K562 (cell line): ENCODE data around the gene FBXW11. TPM values are rescaled to one million over a fixed set of nuclear protein-coding genes. Genes with fewer than 3 reads are reported as not detected.

ENCODE experiments used
- ATAC-seq: fragments of 200-7000 bp; cut with Tn5 transposase; 3 replicates; pipeline ENCODE4 v1.9.1; 2020; ENCODE audit warnings: moderate library complexity
- BruUV-seq: library from RNA; stranded (reverse); fragments of 400-500 nt; replicated peaks from 2 replicates; lab custom pipeline; 2021; lab: Mats Ljungman, UMichigan
- CTCF ChIA-PET: fragments of 300-600 bp; formaldehyde crosslinking; extraction: SDS; loops from one replicate; lab custom pipeline; 2021; ENCODE audit warnings: low intra/inter-chr PET ratio; lab: Yijun Ruan, JAX
- POLR2A ChIA-PET: fragments of 300-600, 350-650 bp; sonication (Branson Sonifier 250); formaldehyde crosslinking; extraction: SDS; loops from one replicate; lab custom pipeline; 2021; ENCODE audit warnings: antibody characterized with exemption, inconsistent platforms; lab: Yijun Ruan, JAX
- DNase-seq, 4 experiments: peaks; one replicate each; pipeline versions ENCODE4 v3.0.0 to v3.0.0-alpha.2; 2011 to 2018; ENCODE audit warnings: low spot score in 3 of 4, mixed read lengths in 3 of 4; ENCODE audit errors: extremely low read depth in 1 of 4
- FAIRE-seq: peaks from 2 replicates; lab custom pipeline; 2011; peaks lifted over from hg19 to GRCh38; lab: Jason Lieb, UNC
- H2AFZ ChIP-seq: 2 replicates; pipeline ENCODE4 v1.6.0; 2011; ENCODE audit warnings: low read depth, low read length, control low read depth, inconsistent platforms
- H3K27ac ChIP-seq: fragments of 200-600 bp; 3 replicates; pipeline ENCODE4 v1.8.0; 2011; ENCODE audit warnings: low read depth, mild to moderate bottlenecking, control low read depth, inconsistent platforms, low read length, moderate library complexity, mixed read lengths; ENCODE audit errors: extremely low read depth
- H3K27me3 ChIP-seq, 2 experiments: fragments of 300-600 bp in 1 of 2; 2 replicates in 1 of 2; 3 replicates in 1 of 2; pipeline versions ENCODE4 v1.6.0 to v1.8.0; 2011; ENCODE audit warnings: inconsistent platforms in 2 of 2, low read length in 2 of 2, mild to moderate bottlenecking in 1 of 2, mixed read lengths in 1 of 2, moderate library complexity in 1 of 2; ENCODE audit not compliant: control insufficient read depth in 2 of 2, insufficient read depth in 2 of 2
- H3K36me3 ChIP-seq: fragments of 300-600 bp; 3 replicates; pipeline ENCODE4 v1.8.0; 2011; ENCODE audit warnings: mild to moderate bottlenecking, low read length, inconsistent platforms; ENCODE audit not compliant: control insufficient read depth, insufficient read depth
- H3K4me1 ChIP-seq, 2 experiments: fragments of 200-600 bp in 1 of 2; replicated peaks in 1 of 2; 2 replicates in 1 of 2; 3 replicates in 1 of 2; pipeline versions ENCODE4 v1.5.1 to v1.8.0; 2011; ENCODE audit warnings: inconsistent platforms in 2 of 2, low read length in 2 of 2, mild to moderate bottlenecking in 1 of 2, mixed read lengths in 1 of 2, moderate library complexity in 1 of 2; ENCODE audit not compliant: control insufficient read depth in 2 of 2, insufficient read depth in 2 of 2
- H3K4me2 ChIP-seq: 2 replicates; pipeline ENCODE4 v1.6.1; 2011; ENCODE audit warnings: low read length, control low read depth, inconsistent platforms, mixed read lengths; ENCODE audit not compliant: insufficient read depth
- H3K4me3 ChIP-seq: fragments of 200-600 bp; sonication (generic), shearing (Covaris generic); 2 replicates; pipeline ENCODE4 v1.5.1; 2016; ENCODE audit warnings: control low read depth, inconsistent platforms
- H3K79me2 ChIP-seq: fragments of 200-600 bp; 3 replicates; pipeline ENCODE4 v1.8.0; 2011; ENCODE audit warnings: low read length, inconsistent platforms; ENCODE audit not compliant: control insufficient read depth, insufficient read depth
- H3K9ac ChIP-seq, 2 experiments: 2 replicates each; pipeline versions ENCODE4 v1.6.0 to v1.6.1; 2011; ENCODE audit warnings: low read depth in 2 of 2, low read length in 2 of 2, control low read depth in 1 of 2, inconsistent platforms in 1 of 2, mild to moderate bottlenecking in 1 of 2, mixed read lengths in 1 of 2; ENCODE audit not compliant: insufficient read depth in 1 of 2
- H3K9me1 ChIP-seq: one replicate; pipeline ENCODE4 v1.6.0; 2011; ENCODE audit warnings: inconsistent platforms, mild to moderate bottlenecking, low read length, moderate library complexity; ENCODE audit not compliant: control insufficient read depth, insufficient read depth
- H3K9me3 ChIP-seq: replicated peaks from 2 replicates; pipeline ENCODE4 v1.5.1; 2011; ENCODE audit warnings: low read depth, low read length, inconsistent platforms; ENCODE audit not compliant: control insufficient read depth, insufficient read depth
- H4K20me1 ChIP-seq: replicated peaks from 2 replicates; pipeline ENCODE4 v1.6.1; 2011; ENCODE audit warnings: low read length, inconsistent platforms, mixed read lengths; ENCODE audit not compliant: control insufficient read depth, insufficient read depth
- CBX2 ChIP-seq: fragments of 200-600 bp; sonication (generic); IDR thresholded peaks from one replicate; pipeline ENCODE4 v1.6.1; 2012; ENCODE audit warnings: mild to moderate bottlenecking, low read length, inconsistent platforms; ENCODE audit not compliant: insufficient read depth, poor library complexity, severe bottlenecking
- CCAR2 ChIP-seq: fragments of 200-400 bp; formaldehyde crosslinking; IDR thresholded peaks from 2 replicates; pipeline ENCODE4 v1.6.1; 2017; ENCODE audit warnings: mild to moderate bottlenecking, low read depth, low read length
- HNRNPK ChIP-seq: fragments of 200-400 bp; formaldehyde crosslinking; IDR thresholded peaks from one replicate; pipeline ENCODE4 v1.6.1; 2018; ENCODE audit warnings: mild to moderate bottlenecking, low read depth, low read length; ENCODE audit not compliant: poor library complexity, severe bottlenecking
- NCOA2 ChIP-seq, 2 experiments: fragments of 450-650 bp; IDR thresholded peaks; 2 replicates each; pipeline ENCODE4 v1.6.1; 2018; ENCODE audit warnings: mild to moderate bottlenecking in 2 of 2, moderate library complexity in 1 of 2; ENCODE audit not compliant: partially characterized antibody in 2 of 2
- SFPQ ChIP-seq: fragments of 200-400 bp; formaldehyde crosslinking; IDR thresholded peaks from 2 replicates; pipeline ENCODE4 v1.6.1; 2017; ENCODE audit warnings: mild to moderate bottlenecking, low read depth, low read length, moderate library complexity
- SP1 ChIP-seq: sonication (generic); formaldehyde crosslinking; IDR thresholded peaks from 2 replicates; pipeline ENCODE4 v1.8.1; 2022; ENCODE audit warnings: mild to moderate bottlenecking, missing genetic modification reagents
- USF1 ChIP-seq: sonication (generic); formaldehyde crosslinking; IDR thresholded peaks from 2 replicates; pipeline ENCODE4 v1.9.0; 2022; ENCODE audit warnings: mild to moderate bottlenecking, missing genetic modification reagents
- ZNF124 ChIP-seq: sonication (generic); formaldehyde crosslinking; IDR thresholded peaks from 2 replicates; pipeline ENCODE4 v1.8.1; 2022; ENCODE audit warnings: missing genetic modification reagents
- ZNF75A ChIP-seq: fragments of 450-650 bp; formaldehyde crosslinking; IDR thresholded peaks from 2 replicates; pipeline ENCODE4 v1.4.0; 2020; ENCODE audit warnings: mild to moderate bottlenecking
- whole genome bisulfite sequencing: fragments of 100-300 bp; shearing (Covaris generic); methylation state at CpG from one replicate; pipeline ENCODE4 v1.1.6; 2016; ENCODE audit warnings: low coverage, mixed read lengths; ENCODE audit not compliant: insufficient coverage; ENCODE audit errors: missing lambda C conversion rate; 5-methylcytosine and 5-hydroxymethylcytosine counted together
- in situ Hi-C: fragments of 300-500 bp; cut with MboI; formaldehyde crosslinking; loops from 4 replicates; pipeline ENCODE4 v1.15.0; 2018; ENCODE audit warnings: inconsistent platforms, mixed read lengths
- intact Hi-C: fragments of 100-400 bp; cut with micrococcal nuclease; formaldehyde crosslinking; loops from 2 replicates; pipeline ENCODE4 v1.14.2; 2022
- polyA plus RNA-seq, 8 experiments: library from polyadenylated mRNA; depleted of rRNA in 4 of 8; stranded (reverse) in 5 of 8; unstranded in 3 of 8; fragments of >200 nt; fragmentation: Nextera tagmentation in 2 of 8; fragmentation: Illumina TruSeq in 1 of 8; extraction: Ambion mirVana in 2 of 8; extraction: Trizol in 1 of 8; gene quantifications; 2 replicates each; pipeline versions ENCODE4 v1.2.1 to v1.2.3, GENCODE V29; 2011 to 2014; ENCODE audit warnings: inconsistent platforms in 1 of 8, missing spikeins in 1 of 8
- total RNA-seq, 7 experiments: library from RNA; depleted of rRNA in 6 of 7; stranded (reverse); fragments of >200 nt in 6 of 7; fragmentation: Illumina TruSeq in 2 of 7; extraction: Trizol in 2 of 7; gene quantifications; 2 replicates each; pipeline versions ENCODE4 v1.2.1 to v1.2.3, GENCODE V29; 2011 to 2021; ENCODE audit warnings: low replicate concordance in 1 of 7
- TF ChIP-seq, protein P1 (sequence below), 2 experiments: IDR thresholded peaks in 1 of 2; conservative IDR thresholded peaks in 1 of 2; 2 replicates each; pipeline ENCODE4 v1.6.1; 2016; ENCODE audit warnings: low read depth in 2 of 2, mild to moderate bottlenecking in 1 of 2, missing compliant biosample characterization in 1 of 2, missing genetic modification characterization in 1 of 2, moderate library complexity in 1 of 2
- TF ChIP-seq, protein P2 (sequence below): sonication (generic); formaldehyde crosslinking; IDR thresholded peaks from 2 replicates; pipeline ENCODE4 v1.8.1; 2023; ENCODE audit warnings: mild to moderate bottlenecking, missing genetic modification reagents

FBXW11 gene
- total and polyA plus RNA-seq, 9 of the 15 experiments (the other 6 are each of a cell fraction or from before 2014, with no cell fraction given): 3.0 to 28.6 (median 23.6) TPM

DNA sequence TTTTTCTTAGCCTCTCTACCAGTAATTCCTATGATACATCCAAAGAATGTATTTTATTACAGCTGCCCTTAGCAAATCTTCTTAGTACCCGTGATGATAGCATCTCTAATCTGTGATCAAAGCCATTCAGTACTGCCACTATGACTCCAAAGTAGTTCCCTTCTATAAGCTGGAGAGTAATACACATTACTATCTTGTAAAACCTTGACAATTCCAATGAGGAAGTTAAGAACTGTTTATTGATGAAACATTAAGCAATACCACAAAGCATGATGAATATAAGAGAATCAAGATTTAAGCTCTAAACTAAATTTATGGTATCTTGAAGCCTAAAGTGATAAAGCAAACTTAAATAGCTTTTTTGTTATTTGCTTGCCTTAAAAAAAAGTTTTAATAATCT lies 134.7 kb downstream of the FBXW11 start (continued):
- TF ChIP-seq CBX2: no peak
- TF ChIP-seq ZNF75A (CRISPR knock-in tag): no peak
- TF ChIP-seq NCOA2 (IDR thresholded peaks at IDR 0.05; ENCODE audit: partially characterized antibody in 2 of 2): no peak

DNA sequence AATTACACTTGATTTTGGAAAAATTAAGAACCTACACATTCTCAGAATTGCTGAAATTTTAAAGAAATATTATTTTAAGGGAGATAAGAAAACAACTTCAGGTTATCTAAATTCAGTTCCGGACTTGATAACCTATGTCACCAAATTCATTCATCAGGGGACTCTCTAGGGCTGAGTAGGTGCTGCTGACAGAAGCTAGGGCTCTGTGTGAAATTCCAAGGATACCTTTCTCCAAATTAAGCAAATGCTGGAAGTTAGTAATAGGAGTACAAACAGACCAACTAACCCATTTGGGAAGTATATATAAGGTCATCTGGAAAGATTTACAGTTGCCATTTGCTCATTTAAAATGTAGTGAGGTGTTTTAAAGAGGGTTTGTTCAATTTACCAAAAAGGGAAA lies 136.5 kb downstream of the FBXW11 start:
- Histone ChIP-seq H3K4me2 (no peak overlapping the region), H3K4me1 (no peaks in the 10 kb centered on the region), H3K9ac (no peak overlapping the region), H3K36me3 (peaks cover 48% of the 10 kb centered on the region), H3K27me3 (no peaks in the 10 kb centered on the region), H3K9me3 (no peaks in the 10 kb centered on the region), H2AFZ (no peak overlapping the region), H3K27ac (no peak overlapping the region), H4K20me1 (no peaks in the 10 kb centered on the region), H3K79me2 (no peaks in the 10 kb centered on the region), H3K9me1 (no peaks in the 10 kb centered on the region), H3K4me3 (no peak overlapping the region)
- ChIA-PET POLR2A (interaction anchor here (1.6 kb wide), 1 partner anchor 12 kb away, joined by 6 read pairs; no protein-coding TSS in a partner anchor), CTCF (no interaction called here)
- no peak for FAIRE-seq
- intact Hi-C loops (no loop called here), in situ Hi-C loops (no loop called here)
- WGBS: 47% methylated on average over 1 of the region's 1 CpG
- no peak for ATAC-seq
- DNase-seq: no peak
- no TSS peak for BruUV-seq
- TF ChIP-seq SFPQ (no peak), HNRNPK (no peak), ZNF124 (CRISPR knock-in tag) (no peak), USF1 (CRISPR knock-in tag) (no peak), CCAR2 (no peak), SP1 (CRISPR knock-in tag) (no peak)
- TF ChIP-seq, protein P1, sequence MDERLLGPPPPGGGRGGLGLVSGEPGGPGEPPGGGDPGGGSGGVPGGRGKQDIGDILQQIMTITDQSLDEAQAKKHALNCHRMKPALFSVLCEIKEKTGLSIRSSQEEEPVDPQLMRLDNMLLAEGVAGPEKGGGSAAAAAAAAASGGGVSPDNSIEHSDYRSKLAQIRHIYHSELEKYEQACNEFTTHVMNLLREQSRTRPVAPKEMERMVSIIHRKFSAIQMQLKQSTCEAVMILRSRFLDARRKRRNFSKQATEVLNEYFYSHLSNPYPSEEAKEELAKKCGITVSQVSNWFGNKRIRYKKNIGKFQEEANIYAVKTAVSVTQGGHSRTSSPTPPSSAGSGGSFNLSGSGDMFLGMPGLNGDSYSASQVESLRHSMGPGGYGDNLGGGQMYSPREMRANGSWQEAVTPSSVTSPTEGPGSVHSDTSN (CRISPR knock-in tag; IDR thresholded peaks at IDR 0.05; ENCODE audit: low read depth): no peak
- TF ChIP-seq, protein P1 (tag; conservative IDR thresholded peaks at IDR 0.05; ENCODE audit: low read depth): no peak
- TF ChIP-seq, protein P2, sequence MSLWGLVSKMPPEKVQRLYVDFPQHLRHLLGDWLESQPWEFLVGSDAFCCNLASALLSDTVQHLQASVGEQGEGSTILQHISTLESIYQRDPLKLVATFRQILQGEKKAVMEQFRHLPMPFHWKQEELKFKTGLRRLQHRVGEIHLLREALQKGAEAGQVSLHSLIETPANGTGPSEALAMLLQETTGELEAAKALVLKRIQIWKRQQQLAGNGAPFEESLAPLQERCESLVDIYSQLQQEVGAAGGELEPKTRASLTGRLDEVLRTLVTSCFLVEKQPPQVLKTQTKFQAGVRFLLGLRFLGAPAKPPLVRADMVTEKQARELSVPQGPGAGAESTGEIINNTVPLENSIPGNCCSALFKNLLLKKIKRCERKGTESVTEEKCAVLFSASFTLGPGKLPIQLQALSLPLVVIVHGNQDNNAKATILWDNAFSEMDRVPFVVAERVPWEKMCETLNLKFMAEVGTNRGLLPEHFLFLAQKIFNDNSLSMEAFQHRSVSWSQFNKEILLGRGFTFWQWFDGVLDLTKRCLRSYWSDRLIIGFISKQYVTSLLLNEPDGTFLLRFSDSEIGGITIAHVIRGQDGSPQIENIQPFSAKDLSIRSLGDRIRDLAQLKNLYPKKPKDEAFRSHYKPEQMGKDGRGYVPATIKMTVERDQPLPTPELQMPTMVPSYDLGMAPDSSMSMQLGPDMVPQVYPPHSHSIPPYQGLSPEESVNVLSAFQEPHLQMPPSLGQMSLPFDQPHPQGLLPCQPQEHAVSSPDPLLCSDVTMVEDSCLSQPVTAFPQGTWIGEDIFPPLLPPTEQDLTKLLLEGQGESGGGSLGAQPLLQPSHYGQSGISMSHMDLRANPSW: no peak
